SK-N-SH (cell line): Measurements from ENCODE around the gene HSD17B1.

Experiments
- CTCF ChIP-seq: fragments of 200-600 bp; sonication (generic); IDR thresholded peaks from 2 replicates; pipeline ENCODE4 v1.6.1; 2017; ENCODE audit warnings: antibody characterized with exemption, mild to moderate bottlenecking, moderate library complexity
- TF ChIP-seq, protein P1 (sequence below): IDR thresholded peaks from 2 replicates; pipeline ENCODE4 v1.4.0; 2012; ENCODE audit warnings: low read depth
- TF ChIP-seq, protein P2 (sequence below): IDR thresholded peaks from 2 replicates; pipeline ENCODE4 v1.4.0; 2012; ENCODE audit warnings: low read depth, borderline replicate concordance

DNA sequence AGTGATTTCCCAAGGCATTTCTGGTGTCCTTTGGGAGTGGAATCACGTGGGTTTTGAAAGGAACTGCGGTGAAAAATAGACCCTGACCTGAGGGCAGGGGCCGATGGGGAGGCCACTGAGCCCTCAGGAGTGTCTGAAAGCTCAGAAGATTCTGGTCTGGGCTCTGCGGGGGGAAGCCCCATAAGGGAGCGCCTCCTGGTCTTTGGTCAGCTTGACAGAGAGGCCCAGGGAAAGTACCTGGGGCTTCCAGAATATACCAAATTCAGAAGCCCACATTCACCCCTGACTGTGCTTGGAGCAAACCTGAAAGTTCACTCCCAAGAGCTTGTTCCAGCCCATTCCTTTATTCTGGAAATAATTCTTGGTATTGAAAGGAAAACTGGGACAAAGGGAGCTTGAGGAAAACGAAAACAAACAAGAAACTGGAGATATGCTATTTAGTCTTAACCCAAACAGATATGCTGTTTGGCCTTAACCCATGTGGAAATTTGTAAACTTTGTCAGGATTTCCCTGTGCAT lies 39.9 kb upstream of the HSD17B1 start:
- TF ChIP-seq, protein P1, sequence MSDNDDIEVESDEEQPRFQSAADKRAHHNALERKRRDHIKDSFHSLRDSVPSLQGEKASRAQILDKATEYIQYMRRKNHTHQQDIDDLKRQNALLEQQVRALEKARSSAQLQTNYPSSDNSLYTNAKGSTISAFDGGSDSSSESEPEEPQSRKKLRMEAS: no peak
- TF ChIP-seq, protein P2, sequence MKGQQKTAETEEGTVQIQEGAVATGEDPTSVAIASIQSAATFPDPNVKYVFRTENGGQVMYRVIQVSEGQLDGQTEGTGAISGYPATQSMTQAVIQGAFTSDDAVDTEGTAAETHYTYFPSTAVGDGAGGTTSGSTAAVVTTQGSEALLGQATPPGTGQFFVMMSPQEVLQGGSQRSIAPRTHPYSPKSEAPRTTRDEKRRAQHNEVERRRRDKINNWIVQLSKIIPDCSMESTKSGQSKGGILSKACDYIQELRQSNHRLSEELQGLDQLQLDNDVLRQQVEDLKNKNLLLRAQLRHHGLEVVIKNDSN: no peak
- no peak for TF ChIP-seq CTCF
